Parathyroid adenoma (tissue), 2 donors: Measurements from ENCODE around the gene FAM241A.

Experiments used
- H2AFZ ChIP-seq: fragments of 300-600 bp; sonication (generic); one replicate; pipeline ENCODE4 v1.7.0; 2017; ENCODE audit warnings: antibody characterized with exemption, mild to moderate bottlenecking
- H3K27ac ChIP-seq: fragments of 300-600 bp; sonication (generic); one replicate; pipeline ENCODE4 v1.7.0; 2017
- H3K27me3 ChIP-seq: fragments of 300-600 bp; sonication (generic); one replicate; pipeline ENCODE4 v1.7.0; 2017; ENCODE audit warnings: low read length; ENCODE audit not compliant: control insufficient read depth, insufficient read depth
- H3K36me3 ChIP-seq: fragments of 300-600 bp; sonication (generic); one replicate; pipeline ENCODE4 v1.7.0; 2017; ENCODE audit warnings: low read length; ENCODE audit not compliant: control insufficient read depth, insufficient read depth
- H3K4me1 ChIP-seq: fragments of 300-600 bp; sonication (generic); one replicate; pipeline ENCODE4 v1.7.0; 2017; ENCODE audit warnings: control low read depth
- H3K4me2 ChIP-seq: fragments of 300-600 bp; sonication (generic); one replicate; pipeline ENCODE4 v1.7.0; 2017; ENCODE audit warnings: low read length
- H3K4me3 ChIP-seq: fragments of 300-600 bp; sonication (generic); one replicate; pipeline ENCODE4 v1.7.0; 2017; ENCODE audit warnings: low read depth, low read length
- H3K79me2 ChIP-seq: fragments of 300-600 bp; sonication (generic); one replicate; pipeline ENCODE4 v1.7.0; 2017; ENCODE audit warnings: control low read depth
- H3K9ac ChIP-seq: fragments of 300-600 bp; sonication (generic); one replicate; pipeline ENCODE4 v1.7.0; 2017; ENCODE audit warnings: mild to moderate bottlenecking
- H3K9me3 ChIP-seq: fragments of 300-600 bp; sonication (generic); one replicate; pipeline ENCODE4 v1.7.0; 2017; ENCODE audit warnings: low read length; ENCODE audit not compliant: control insufficient read depth
- CTCF ChIP-seq: fragments of 300-600 bp; sonication (generic); IDR thresholded peaks from one replicate; pipeline ENCODE4 v1.7.0; 2017; ENCODE audit warnings: antibody characterized with exemption, mild to moderate bottlenecking
- donor health status: primary hyperparathyroidism.

Gene FAM241A

GRCh38 chr4:112145326-112145789, at the start of gene FAM241A:
Gene FAM241A, plus strand, starts transcription at chr4:112145454. Its CDS starts 127 bp downstream, at chr4:112145581.
- TF ChIP-seq CTCF = no peak

GRCh38 chr4:112098841-112099530, 46.3 kb upstream of the FAM241A start:
- TF ChIP-seq CTCF = no peak
- H3K9me3 ChIP-seq = no peaks in the 10 kb centered on the region

More at GRCh38 chr4:112145326-112145789, at the start of gene FAM241A:
- H3K27ac ChIP-seq = peak within 1 kb of the TSS; percentile 82
- H3K4me1 ChIP-seq = no peaks in the 10 kb centered on the region
- H3K9me3 ChIP-seq = no peaks in the 10 kb centered on the region
- peak within 1 kb of the TSS; percentile 84 for H3K4me3 ChIP-seq
- no peaks in the 10 kb centered on the region for H3K27me3 ChIP-seq
- H3K79me2 ChIP-seq = peaks cover 2% of the 10 kb centered on the region
- H3K9ac ChIP-seq = no peak within 1 kb of the TSS
- peak within 1 kb of the TSS; percentile 95 for H3K4me2 ChIP-seq
- H2AFZ ChIP-seq = peak within 1 kb of the TSS; percentile 83
- no peaks in the 10 kb centered on the region for H3K36me3 ChIP-seq

DNA sequence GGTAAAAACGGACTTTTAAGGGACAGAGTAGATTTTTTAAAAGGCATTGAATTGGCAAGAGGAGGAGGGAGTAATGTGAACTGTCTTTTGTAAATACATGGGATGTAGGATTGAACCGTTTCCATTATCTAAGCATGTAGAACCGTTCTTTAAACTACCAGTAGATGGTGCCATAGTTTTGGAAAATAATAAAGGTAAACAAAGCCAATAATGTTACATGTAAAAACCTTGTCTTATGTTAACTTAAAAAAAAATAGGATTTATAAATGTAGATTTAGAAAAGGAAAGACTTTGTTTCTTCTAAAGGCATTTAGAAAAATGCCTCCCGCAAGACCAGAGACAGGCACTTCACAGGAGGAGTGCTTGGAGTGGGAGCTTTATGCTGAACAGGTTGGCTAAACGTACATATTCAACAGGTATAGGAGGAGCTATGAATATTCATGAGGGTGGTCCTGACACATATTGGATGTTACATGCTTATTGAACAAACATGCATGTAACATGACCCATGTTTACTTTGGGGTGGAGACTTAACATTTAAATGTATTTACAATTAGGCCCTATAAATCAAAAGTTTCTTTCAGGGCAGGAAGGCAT, 45.5 kb upstream of the FAM241A start:
- no peaks in the 10 kb centered on the region for H3K79me2 ChIP-seq
- no peak overlapping the region for H3K27ac ChIP-seq
- H2AFZ ChIP-seq = no peak overlapping the region
- no peak overlapping the region for H3K4me2 ChIP-seq
- H3K9ac ChIP-seq = no peak overlapping the region
- TF ChIP-seq CTCF = peak; percentile 44
- H3K4me3 ChIP-seq = no peak overlapping the region
- H3K27me3 ChIP-seq = no peaks in the 10 kb centered on the region
- no peaks in the 10 kb centered on the region for H3K36me3 ChIP-seq
- no peaks in the 10 kb centered on the region for H3K4me1 ChIP-seq
- no peaks in the 10 kb centered on the region for H3K9me3 ChIP-seq

More at GRCh38 chr4:112098841-112099530, 46.3 kb upstream of the FAM241A start:
- no peaks in the 10 kb centered on the region for H3K27me3 ChIP-seq
- H3K79me2 ChIP-seq = no peaks in the 10 kb centered on the region
- H3K4me1 ChIP-seq = no peaks in the 10 kb centered on the region
- no peak overlapping the region for H3K4me3 ChIP-seq
- no peak overlapping the region for H3K9ac ChIP-seq
- H3K4me2 ChIP-seq = no peak overlapping the region
- no peaks in the 10 kb centered on the region for H3K36me3 ChIP-seq
- no peak overlapping the region for H2AFZ ChIP-seq
- no peak overlapping the region for H3K27ac ChIP-seq

DNA sequence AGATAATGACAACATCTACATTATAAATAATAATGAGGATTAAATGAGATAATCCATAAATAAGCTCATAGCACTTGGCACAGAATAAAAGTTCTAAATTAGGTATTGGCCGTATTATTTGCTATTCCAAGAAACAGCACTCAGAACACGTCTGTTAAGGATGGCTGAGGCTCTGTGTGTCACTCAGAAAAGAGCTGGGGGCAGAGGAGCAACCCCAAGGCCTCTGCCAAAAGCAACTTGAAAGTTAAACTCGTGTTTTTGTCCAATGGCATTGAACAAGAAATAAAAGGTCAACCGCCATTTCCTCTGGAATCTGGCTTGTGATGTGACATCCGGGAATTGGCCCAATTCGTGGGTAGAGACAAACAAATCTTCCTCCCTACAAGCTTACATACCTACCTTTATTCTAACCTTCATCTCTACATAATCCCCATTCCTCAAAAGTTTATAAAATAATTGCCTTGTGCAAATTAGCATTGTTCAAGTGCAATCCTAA, 42.3 kb upstream of the FAM241A start:
- H3K4me3 ChIP-seq = no peak overlapping the region
- H3K4me2 ChIP-seq = no peak overlapping the region
- no peaks in the 10 kb centered on the region for H3K27me3 ChIP-seq
- no peaks in the 10 kb centered on the region for H3K4me1 ChIP-seq
- no peak overlapping the region for H3K27ac ChIP-seq
- H3K9ac ChIP-seq = no peak overlapping the region
- no peak overlapping the region for H2AFZ ChIP-seq
- H3K79me2 ChIP-seq = no peaks in the 10 kb centered on the region
- no peak for TF ChIP-seq CTCF
- H3K36me3 ChIP-seq = no peaks in the 10 kb centered on the region
- no peaks in the 10 kb centered on the region for H3K9me3 ChIP-seq
